ENCODE results near the gene ITPA. TPM values are rescaled to one million over a fixed set of nuclear protein-coding genes. Genes with fewer than 3 reads are reported as not detected.

Gene ITPA
- total and polyA plus RNA-seq, 2 of the 13 experiments (the other 11 are each of a cell fraction or from before 2014, with no cell fraction given) = 60.1 to 103 TPM

DNA sequence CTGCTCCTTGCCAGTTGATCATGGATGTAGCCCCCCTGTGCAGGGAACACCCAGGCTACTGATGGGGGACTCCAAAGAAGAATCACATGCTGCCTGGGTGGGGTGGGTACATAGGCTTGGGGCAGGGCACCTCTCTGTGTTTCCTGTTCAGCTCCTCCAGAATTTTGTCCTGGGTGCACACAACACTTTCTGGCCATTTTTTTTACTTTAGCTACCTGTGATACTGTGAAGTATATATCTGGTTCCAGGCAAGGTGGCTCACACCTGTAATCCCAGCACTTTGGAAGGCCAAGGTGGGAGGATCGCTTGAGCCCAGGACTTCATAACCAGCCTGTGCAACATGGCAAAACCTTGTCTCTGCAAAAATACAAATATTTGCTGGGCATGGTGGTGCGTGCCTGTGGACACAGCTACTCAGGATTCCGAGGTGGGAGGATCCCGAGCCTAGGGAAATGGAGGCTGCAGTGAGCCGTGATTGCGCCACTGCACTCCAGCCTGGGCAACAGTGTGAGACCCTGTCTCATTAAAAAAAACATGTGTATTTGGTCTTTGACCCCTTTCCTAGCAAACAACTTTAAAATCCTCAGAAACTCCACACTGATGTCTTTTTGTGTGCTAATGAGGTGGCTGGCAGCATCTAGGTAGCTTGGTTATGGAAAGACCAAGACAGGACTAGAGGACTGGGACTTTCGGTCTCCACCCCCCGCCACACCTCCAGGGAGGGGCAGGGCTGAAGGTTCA lies 15.6 kb downstream of the ITPA start (continued):
- TF ChIP-seq, protein P1, sequence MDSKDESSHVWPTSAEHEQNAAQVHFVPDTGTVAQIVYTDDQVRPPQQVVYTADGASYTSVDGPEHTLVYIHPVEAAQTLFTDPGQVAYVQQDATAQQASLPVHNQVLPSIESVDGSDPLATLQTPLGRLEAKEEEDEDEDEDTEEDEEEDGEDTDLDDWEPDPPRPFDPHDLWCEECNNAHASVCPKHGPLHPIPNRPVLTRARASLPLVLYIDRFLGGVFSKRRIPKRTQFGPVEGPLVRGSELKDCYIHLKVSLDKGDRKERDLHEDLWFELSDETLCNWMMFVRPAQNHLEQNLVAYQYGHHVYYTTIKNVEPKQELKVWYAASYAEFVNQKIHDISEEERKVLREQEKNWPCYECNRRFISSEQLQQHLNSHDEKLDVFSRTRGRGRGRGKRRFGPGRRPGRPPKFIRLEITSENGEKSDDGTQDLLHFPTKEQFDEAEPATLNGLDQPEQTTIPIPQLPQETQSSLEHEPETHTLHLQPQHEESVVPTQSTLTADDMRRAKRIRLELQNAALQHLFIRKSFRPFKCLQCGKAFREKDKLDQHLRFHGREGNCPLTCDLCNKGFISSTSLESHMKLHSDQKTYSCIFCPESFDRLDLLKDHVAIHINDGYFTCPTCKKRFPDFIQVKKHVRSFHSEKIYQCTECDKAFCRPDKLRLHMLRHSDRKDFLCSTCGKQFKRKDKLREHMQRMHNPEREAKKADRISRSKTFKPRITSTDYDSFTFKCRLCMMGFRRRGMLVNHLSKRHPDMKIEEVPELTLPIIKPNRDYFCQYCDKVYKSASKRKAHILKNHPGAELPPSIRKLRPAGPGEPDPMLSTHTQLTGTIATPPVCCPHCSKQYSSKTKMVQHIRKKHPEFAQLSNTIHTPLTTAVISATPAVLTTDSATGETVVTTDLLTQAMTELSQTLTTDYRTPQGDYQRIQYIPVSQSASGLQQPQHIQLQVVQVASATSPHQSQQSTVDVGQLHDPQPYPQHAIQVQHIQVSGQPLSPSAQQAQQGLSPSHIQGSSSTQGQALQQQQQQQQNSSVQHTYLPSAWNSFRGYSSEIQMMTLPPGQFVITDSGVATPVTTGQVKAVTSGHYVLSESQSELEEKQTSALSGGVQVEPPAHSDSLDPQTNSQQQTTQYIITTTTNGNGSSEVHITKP (CRISPR knock-in tag; IDR thresholded peaks at IDR 0.05; ENCODE audit: low read depth) = 0 out of 2 replicates have a peak, but pooled peaks have one; percentile 47
- TF ChIP-seq ZNF232 (CRISPR knock-in tag; IDR thresholded peaks at IDR 0.05; ENCODE audit: borderline replicate concordance) = peak; percentile 9; the same call in 1 of the 2 replicates
- no peak for TF ChIP-seq KDM5B (CRISPR knock-in tag; IDR thresholded peaks at IDR 0.05; ENCODE audit: borderline replicate concordance)
- peak; percentile 37; the same call in 1 of the 2 replicates for TF ChIP-seq ZNF652 (CRISPR knock-in tag; IDR thresholded peaks at IDR 0.05; ENCODE audit: borderline replicate concordance, low read depth)
- TF ChIP-seq MZF1 (CRISPR knock-in tag; IDR thresholded peaks at IDR 0.05; ENCODE audit: borderline replicate concordance) = 0 out of 2 replicates have a peak, but pooled peaks have one; percentile 79
- peak; percentile 60; the same call in 1 of the 2 replicates for TF ChIP-seq GABPB1 (CRISPR knock-in tag; IDR thresholded peaks at IDR 0.05)
- TF ChIP-seq, protein P2, sequence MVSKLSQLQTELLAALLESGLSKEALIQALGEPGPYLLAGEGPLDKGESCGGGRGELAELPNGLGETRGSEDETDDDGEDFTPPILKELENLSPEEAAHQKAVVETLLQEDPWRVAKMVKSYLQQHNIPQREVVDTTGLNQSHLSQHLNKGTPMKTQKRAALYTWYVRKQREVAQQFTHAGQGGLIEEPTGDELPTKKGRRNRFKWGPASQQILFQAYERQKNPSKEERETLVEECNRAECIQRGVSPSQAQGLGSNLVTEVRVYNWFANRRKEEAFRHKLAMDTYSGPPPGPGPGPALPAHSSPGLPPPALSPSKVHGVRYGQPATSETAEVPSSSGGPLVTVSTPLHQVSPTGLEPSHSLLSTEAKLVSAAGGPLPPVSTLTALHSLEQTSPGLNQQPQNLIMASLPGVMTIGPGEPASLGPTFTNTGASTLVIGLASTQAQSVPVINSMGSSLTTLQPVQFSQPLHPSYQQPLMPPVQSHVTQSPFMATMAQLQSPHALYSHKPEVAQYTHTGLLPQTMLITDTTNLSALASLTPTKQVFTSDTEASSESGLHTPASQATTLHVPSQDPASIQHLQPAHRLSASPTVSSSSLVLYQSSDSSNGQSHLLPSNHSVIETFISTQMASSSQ (IDR thresholded peaks at IDR 0.05; ENCODE audit: low read depth) = 0 out of 2 replicates have a peak, but pooled peaks have one; percentile 24
- TF ChIP-seq, protein P2 (CRISPR knock-in tag; IDR thresholded peaks at IDR 0.05; ENCODE audit: borderline replicate concordance) = peak; percentile 45; the same call in 1 of the 2 replicates
- TF ChIP-seq, protein P3, sequence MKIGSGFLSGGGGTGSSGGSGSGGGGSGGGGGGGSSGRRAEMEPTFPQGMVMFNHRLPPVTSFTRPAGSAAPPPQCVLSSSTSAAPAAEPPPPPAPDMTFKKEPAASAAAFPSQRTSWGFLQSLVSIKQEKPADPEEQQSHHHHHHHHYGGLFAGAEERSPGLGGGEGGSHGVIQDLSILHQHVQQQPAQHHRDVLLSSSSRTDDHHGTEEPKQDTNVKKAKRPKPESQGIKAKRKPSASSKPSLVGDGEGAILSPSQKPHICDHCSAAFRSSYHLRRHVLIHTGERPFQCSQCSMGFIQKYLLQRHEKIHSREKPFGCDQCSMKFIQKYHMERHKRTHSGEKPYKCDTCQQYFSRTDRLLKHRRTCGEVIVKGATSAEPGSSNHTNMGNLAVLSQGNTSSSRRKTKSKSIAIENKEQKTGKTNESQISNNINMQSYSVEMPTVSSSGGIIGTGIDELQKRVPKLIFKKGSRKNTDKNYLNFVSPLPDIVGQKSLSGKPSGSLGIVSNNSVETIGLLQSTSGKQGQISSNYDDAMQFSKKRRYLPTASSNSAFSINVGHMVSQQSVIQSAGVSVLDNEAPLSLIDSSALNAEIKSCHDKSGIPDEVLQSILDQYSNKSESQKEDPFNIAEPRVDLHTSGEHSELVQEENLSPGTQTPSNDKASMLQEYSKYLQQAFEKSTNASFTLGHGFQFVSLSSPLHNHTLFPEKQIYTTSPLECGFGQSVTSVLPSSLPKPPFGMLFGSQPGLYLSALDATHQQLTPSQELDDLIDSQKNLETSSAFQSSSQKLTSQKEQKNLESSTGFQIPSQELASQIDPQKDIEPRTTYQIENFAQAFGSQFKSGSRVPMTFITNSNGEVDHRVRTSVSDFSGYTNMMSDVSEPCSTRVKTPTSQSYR (CRISPR knock-in tag; IDR thresholded peaks at IDR 0.05; ENCODE audit: borderline replicate concordance) = peak; percentile 66; the same call in 1 of the 2 replicates
- TF ChIP-seq, protein P4, sequence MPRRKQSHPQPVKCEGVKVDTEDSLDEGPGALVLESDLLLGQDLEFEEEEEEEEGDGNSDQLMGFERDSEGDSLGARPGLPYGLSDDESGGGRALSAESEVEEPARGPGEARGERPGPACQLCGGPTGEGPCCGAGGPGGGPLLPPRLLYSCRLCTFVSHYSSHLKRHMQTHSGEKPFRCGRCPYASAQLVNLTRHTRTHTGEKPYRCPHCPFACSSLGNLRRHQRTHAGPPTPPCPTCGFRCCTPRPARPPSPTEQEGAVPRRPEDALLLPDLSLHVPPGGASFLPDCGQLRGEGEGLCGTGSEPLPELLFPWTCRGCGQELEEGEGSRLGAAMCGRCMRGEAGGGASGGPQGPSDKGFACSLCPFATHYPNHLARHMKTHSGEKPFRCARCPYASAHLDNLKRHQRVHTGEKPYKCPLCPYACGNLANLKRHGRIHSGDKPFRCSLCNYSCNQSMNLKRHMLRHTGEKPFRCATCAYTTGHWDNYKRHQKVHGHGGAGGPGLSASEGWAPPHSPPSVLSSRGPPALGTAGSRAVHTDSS (CRISPR knock-in tag; conservative IDR thresholded peaks at IDR 0.05) = no peak
- TF ChIP-seq RELA (CRISPR knock-in tag; IDR thresholded peaks at IDR 0.05) = no peak
- TF ChIP-seq HOXA7 (CRISPR knock-in tag; IDR thresholded peaks at IDR 0.05) = no peak

Measured in HepG2 (cell line).